Caco-2 (cell line): ENCODE data around the gene UNC93A. TPM values are rescaled to one million over a fixed set of nuclear protein-coding genes. Genes with fewer than 3 reads are reported as not detected.
"Not testable (repeated sequence)": the region's sequence is repeated elsewhere in the genome, so short reads cannot be mapped to it uniquely, and the experiment has no call there.

Experiments
- BruUV-seq: library from RNA; stranded (reverse); fragments of 400-500 nt; replicated peaks from 2 replicates; lab custom pipeline; 2021; lab: Mats Ljungman, UMichigan
- CTCF ChIA-PET: fragments of 300-600 bp; sonication (Branson Sonifier 250); formaldehyde crosslinking; loops from one replicate; lab custom pipeline; 2022; ENCODE audit warnings: antibody characterized with exemption; lab: Charles Lee
- POLR2A ChIA-PET: fragments of 300-600 bp; sonication (Branson Sonifier 250); formaldehyde crosslinking; loops from one replicate; lab custom pipeline; 2022; ENCODE audit warnings: antibody characterized with exemption; lab: Charles Lee
- DNase-seq, 2 experiments: peaks; one replicate each; pipeline versions ENCODE4 v3.0.0 to v3.0.0-alpha.2; 2020 to 2022
- H3K27me3 ChIP-seq: replicated peaks from 2 replicates; pipeline ENCODE4 v1.6.0; 2011; ENCODE audit warnings: low read length; ENCODE audit not compliant: control insufficient read depth, insufficient read depth
- H3K36me3 ChIP-seq: 2 replicates; pipeline ENCODE4 v1.5.1; 2011; ENCODE audit warnings: low read length; ENCODE audit not compliant: control insufficient read depth, insufficient read depth
- H3K4me1 ChIP-seq: fragments of 250-450 bp; sonication (Bioruptor Pico); 2 replicates; pipeline ENCODE4 v1.5.1; 2020; ENCODE audit warnings: mild to moderate bottlenecking
- H3K4me3 ChIP-seq: 2 replicates; pipeline ENCODE4 v1.5.1; 2011; ENCODE audit warnings: low read depth, mild to moderate bottlenecking, control low read depth, low read length
- H3K9me3 ChIP-seq: fragments of 250-450 bp; sonication (Bioruptor Pico); 2 replicates; pipeline ENCODE4 v1.5.1; 2020; ENCODE audit warnings: mild to moderate bottlenecking, moderate library complexity
- H3K27ac Mint-ChIP-seq: one replicate; pipeline ENCODE4 v1.8.0; 2022; ENCODE audit warnings: mixed read lengths; ENCODE audit not compliant: unreplicated experiment
- H3K27me3 Mint-ChIP-seq: one replicate; pipeline ENCODE4 v1.8.0; 2022; ENCODE audit warnings: mixed read lengths; ENCODE audit not compliant: insufficient read depth, unreplicated experiment
- H3K36me3 Mint-ChIP-seq: one replicate; pipeline ENCODE4 v1.8.0; 2022; ENCODE audit warnings: mild to moderate bottlenecking, mixed read lengths; ENCODE audit not compliant: insufficient read depth, unreplicated experiment
- H3K4me1 Mint-ChIP-seq: one replicate; pipeline ENCODE4 v1.8.0; 2022; ENCODE audit warnings: low read depth, mixed read lengths; ENCODE audit not compliant: unreplicated experiment
- H3K4me3 Mint-ChIP-seq: one replicate; pipeline ENCODE4 v1.8.0; 2022; ENCODE audit warnings: mild to moderate bottlenecking, moderate library complexity, mixed read lengths; ENCODE audit not compliant: unreplicated experiment
- H3K9me3 Mint-ChIP-seq: one replicate; pipeline ENCODE4 v1.8.0; 2022; ENCODE audit warnings: mixed read lengths; ENCODE audit not compliant: unreplicated experiment
- CTCF ChIP-seq, 2 experiments: fragments of 200-600 bp in 1 of 2; IDR thresholded peaks; 1 replicate in 1 of 2; 2 replicates in 1 of 2; pipeline versions ENCODE4 v1.5.1 to v1.8.0; 2011 to 2022; ENCODE audit warnings: antibody characterized with exemption in 1 of 2, control low read depth in 1 of 2, inconsistent platforms in 1 of 2, low read depth in 1 of 2, low read length in 1 of 2, mild to moderate bottlenecking in 1 of 2, moderate library complexity in 1 of 2; ENCODE audit not compliant: insufficient read depth in 1 of 2, severe bottlenecking in 1 of 2, unreplicated experiment in 1 of 2
- intact Hi-C: fragments of 100-400 bp; cut with micrococcal nuclease; formaldehyde crosslinking; loops from one replicate; pipeline ENCODE4 v1.10.0; 2022; ENCODE audit not compliant: unreplicated experiment
- total RNA-seq: library from RNA; stranded (reverse); gene quantifications from 2 replicates; pipeline ENCODE4 v1.2.3, GENCODE V29; 2022

The UNC93A gene
- total RNA-seq, 1 experiment from 2014 or later: 32.3 TPM

- Histone ChIP-seq H3K4me3 (no peak overlapping the region), H3K4me1 (peaks cover 37% of the 10 kb centered on the region), H3K27me3 (no peaks in the 10 kb centered on the region), H3K9me3 (no peaks in the 10 kb centered on the region), H3K36me3 (peaks cover 4% of the 10 kb centered on the region)
- ChIA-PET CTCF (no interaction called here), POLR2A (interaction anchor here (0.6 kb wide), 1 partner anchor 43 kb away, joined by 9 read pairs; no protein-coding TSS in a partner anchor)
- Mint-ChIP-seq H3K27me3 (no peaks in the 10 kb centered on the region), H3K36me3 (peaks cover 63% of the 10 kb centered on the region), H3K27ac (peak overlapping the region; percentile 80), H3K4me1 (peaks cover 46% of the 10 kb centered on the region), H3K9me3 (peaks cover 9% of the 10 kb centered on the region), H3K4me3 (no peak overlapping the region)
- BruUV-seq: no TSS peak
- DNase-seq: no peak
- no peak for TF ChIP-seq CTCF (IDR thresholded peaks at IDR 0.05; ENCODE audit: insufficient read depth in 1 of 2, low read depth in 1 of 2, low read length in 1 of 2, severe bottlenecking in 1 of 2, unreplicated experiment in 1 of 2)
- intact Hi-C loops: no loop called here
Observed at GRCh38 chr6:167307342-167307955, 16.3 kb downstream of the UNC93A start.

GRCh38 chr6:167308207-167308606 lies 17.1 kb downstream of the UNC93A start:
- no peak for TF ChIP-seq CTCF (IDR thresholded peaks at IDR 0.05; ENCODE audit: insufficient read depth in 1 of 2, low read depth in 1 of 2, low read length in 1 of 2, severe bottlenecking in 1 of 2, unreplicated experiment in 1 of 2)
- Histone ChIP-seq H3K4me1 (peaks cover 37% of the 10 kb centered on the region), H3K9me3 (no peaks in the 10 kb centered on the region), H3K36me3 (peaks cover 4% of the 10 kb centered on the region), H3K4me3 (no peak overlapping the region), H3K27me3 (no peaks in the 10 kb centered on the region)
- Mint-ChIP-seq H3K9me3 (peaks cover 9% of the 10 kb centered on the region), H3K4me1 (peaks cover 48% of the 10 kb centered on the region), H3K4me3 (no peak overlapping the region), H3K36me3 (peaks cover 70% of the 10 kb centered on the region), H3K27me3 (no peaks in the 10 kb centered on the region), H3K27ac (peak overlapping the region; percentile 37)
- intact Hi-C loops: no loop called here
- no peak for DNase-seq
- ChIA-PET CTCF (no interaction called here), POLR2A (no interaction called here)
- BruUV-seq: no TSS peak

GRCh38 chr6:167309355-167310192 lies 18.5 kb downstream of the UNC93A start:
- ChIA-PET CTCF (interaction anchor here (1.1 to 1.6 kb wide), 2 partner anchors 32 to 42 kb away, joined by 4 to 8 read pairs; no protein-coding TSS in a partner anchor), POLR2A (interaction anchor here (1.5 kb wide), 2 partner anchors 32 to 41 kb away, joined by 5 to 8 read pairs; no protein-coding TSS in a partner anchor)
- not testable (repeated sequence) for BruUV-seq, H3K27me3 Mint-ChIP-seq, H3K27me3 ChIP-seq, H3K9me3 ChIP-seq, H3K9me3 Mint-ChIP-seq, H3K4me3 ChIP-seq, DNase-seq, H3K36me3 ChIP-seq
- Mint-ChIP-seq H3K4me1 (peaks cover 51% of the 10 kb centered on the region), H3K27ac (peak overlapping the region; percentile 69), H3K36me3 (peaks cover 60% of the 10 kb centered on the region), H3K4me3 (peak overlapping the region; percentile 12)
- intact Hi-C loops: loop anchor here (1.0 to 2.0 kb wide), 2 partner anchors 33 to 41 kb away; no protein-coding TSS in a partner anchor
- H3K4me1 ChIP-seq: peaks cover 46% of the 10 kb centered on the region
